ENCODE results near the gene PCNX2. TPM values are rescaled to one million over a fixed set of nuclear protein-coding genes. Genes with fewer than 3 reads are reported as not detected.
A peak's percentile ranks its signal among the peaks of the same experiment; 100 is the strongest.

The PCNX2 gene
- polyA plus RNA-seq, 1 donor (not counting 4 experiments of a cell fraction or from before 2014, with no cell fraction given), result 18.0 TPM

- no peaks in the 10 kb centered on the region for H4K20me1 ChIP-seq (ENCODE audit: control insufficient read depth, extremely low read depth, insufficient read depth, low read length)
- H3K4me2 ChIP-seq (ENCODE audit: control insufficient read depth, extremely low read depth, insufficient read depth, low read depth, low read length), result peak overlapping the region; percentile 79
- FAIRE-seq (peak; percentile 86), DNase-seq (ENCODE audit: low read depth, low spot score) (no peak)
- H3K36me3 ChIP-seq (ENCODE audit: control insufficient read depth in 2 of 2, extremely low read depth in 1 of 2, insufficient read depth in 2 of 2, low read length in 2 of 2), result no peaks in the 10 kb centered on the region
- H3K79me2 ChIP-seq (ENCODE audit: control insufficient read depth, insufficient read depth, low read length), result no peaks in the 10 kb centered on the region
- H3K4me1 ChIP-seq (ENCODE audit: control insufficient read depth, extremely low read depth, insufficient read depth, low read length), result peaks cover 43% of the 10 kb centered on the region
- H3K9ac ChIP-seq (ENCODE audit: control insufficient read depth, extremely low read depth, insufficient read depth, low read length), result peak overlapping the region; percentile 83
- no peaks in the 10 kb centered on the region for H3K27me3 ChIP-seq (ENCODE audit: control insufficient read depth, extremely low read depth, insufficient read depth, low read length)
- H3K9me1 ChIP-seq (ENCODE audit: control insufficient read depth, extremely low read depth, insufficient read depth, low read length), result no peaks in the 10 kb centered on the region
- peak overlapping the region in 1 of 3 experiments; percentile 2 for H3K4me3 ChIP-seq (ENCODE audit: control insufficient read depth in 2 of 3, extremely low read depth in 1 of 3, insufficient read depth in 2 of 3, low read depth in 1 of 3, low read length in 3 of 3)
- dilution Hi-C loops (cut with MboI; ENCODE audit: extremely low pct_ligation_motif_present, low sequenced_read_pairs), result no loop called here
- peak overlapping the region; percentile 98 for H3K27ac ChIP-seq (ENCODE audit: control insufficient read depth, insufficient read depth, low read length)
- TF ChIP-seq CTCF (optimal IDR thresholded peaks at IDR 0.05 in 1 of 3, IDR thresholded peaks at IDR 0.05 in 1 of 3, conservative IDR thresholded peaks at IDR 0.05 in 1 of 3; ENCODE audit: extremely low read depth in 1 of 3, insufficient read depth in 2 of 3, low read length in 3 of 3) (no peak), EZH2 (IDR thresholded peaks at IDR 0.05; ENCODE audit: low read length) (no peak)
- no peaks in the 10 kb centered on the region for H3K9me3 ChIP-seq (ENCODE audit: control insufficient read depth, low read depth, low read length)
- H2AFZ ChIP-seq (ENCODE audit: control insufficient read depth, low read length), result no peak overlapping the region
These were observed 181.4 kb downstream of the PCNX2 start for GRCh38 chr1:233114159-233114558.

- dilution Hi-C loops (cut with MboI; ENCODE audit: extremely low pct_ligation_motif_present, low sequenced_read_pairs), result no loop called here
- Histone ChIP-seq H3K27ac (ENCODE audit: control insufficient read depth, insufficient read depth, low read length) (peak overlapping the region; percentile 98), H3K4me2 (ENCODE audit: control insufficient read depth, extremely low read depth, insufficient read depth, low read depth, low read length) (peak overlapping the region; percentile 79), H3K79me2 (ENCODE audit: control insufficient read depth, insufficient read depth, low read length) (no peaks in the 10 kb centered on the region), H3K36me3 (ENCODE audit: control insufficient read depth in 2 of 2, extremely low read depth in 1 of 2, insufficient read depth in 2 of 2, low read length in 2 of 2) (no peaks in the 10 kb centered on the region), H3K4me3 (ENCODE audit: control insufficient read depth in 2 of 3, extremely low read depth in 1 of 3, insufficient read depth in 2 of 3, low read depth in 1 of 3, low read length in 3 of 3) (peak overlapping the region in 2 of 3 experiments; percentile 19 to 47), H3K27me3 (ENCODE audit: control insufficient read depth, extremely low read depth, insufficient read depth, low read length) (no peaks in the 10 kb centered on the region), H2AFZ (ENCODE audit: control insufficient read depth, low read length) (no peak overlapping the region), H3K4me1 (ENCODE audit: control insufficient read depth, extremely low read depth, insufficient read depth, low read length) (peaks cover 52% of the 10 kb centered on the region), H3K9ac (ENCODE audit: control insufficient read depth, extremely low read depth, insufficient read depth, low read length) (peak overlapping the region; percentile 83), H3K9me1 (ENCODE audit: control insufficient read depth, extremely low read depth, insufficient read depth, low read length) (no peaks in the 10 kb centered on the region), H4K20me1 (ENCODE audit: control insufficient read depth, extremely low read depth, insufficient read depth, low read length) (no peaks in the 10 kb centered on the region), H3K9me3 (ENCODE audit: control insufficient read depth, low read depth, low read length) (no peaks in the 10 kb centered on the region)
- FAIRE-seq (peak; percentile 97), DNase-seq (ENCODE audit: low read depth, low spot score) (peak; percentile 97)
- TF ChIP-seq CTCF (optimal IDR thresholded peaks at IDR 0.05 in 1 of 3, IDR thresholded peaks at IDR 0.05 in 1 of 3, conservative IDR thresholded peaks at IDR 0.05 in 1 of 3; ENCODE audit: extremely low read depth in 1 of 3, insufficient read depth in 2 of 3, low read length in 3 of 3) (no peak), EZH2 (IDR thresholded peaks at IDR 0.05; ENCODE audit: low read length) (no peak)
These were observed 182.3 kb downstream of the PCNX2 start for GRCh38 chr1:233113009-233113879.
